ENCODE data around the gene TET3.

The TET3 gene

DNA sequence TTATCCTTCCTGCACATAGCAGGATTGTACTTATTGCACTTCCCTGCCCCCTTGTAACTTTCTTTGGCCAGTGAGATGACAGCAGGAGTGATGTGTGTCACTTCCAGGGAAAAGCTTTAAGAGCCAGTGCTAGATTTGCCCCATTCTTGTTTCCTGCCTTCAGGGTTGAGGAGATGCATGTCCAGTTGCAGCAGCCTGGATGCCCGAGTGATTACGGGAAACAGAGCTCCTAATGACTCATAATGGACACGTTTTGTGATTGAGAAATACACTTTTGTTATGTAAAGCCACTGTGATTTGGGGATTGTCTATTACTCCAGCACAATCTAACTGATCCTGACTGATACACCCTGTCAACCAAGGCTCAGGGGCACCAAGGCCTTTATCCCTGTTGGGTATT lies 5.0 kb upstream of the TET3 start:
- Histone ChIP-seq H3K4me1 (ENCODE audit: control insufficient read depth, low read length) (peaks cover 49% of the 10 kb centered on the region), H3K4me2 (ENCODE audit: low read length) (peak overlapping the region; percentile 73), H3K27ac (ENCODE audit: low read depth, low read length) (no peak overlapping the region)

DNA sequence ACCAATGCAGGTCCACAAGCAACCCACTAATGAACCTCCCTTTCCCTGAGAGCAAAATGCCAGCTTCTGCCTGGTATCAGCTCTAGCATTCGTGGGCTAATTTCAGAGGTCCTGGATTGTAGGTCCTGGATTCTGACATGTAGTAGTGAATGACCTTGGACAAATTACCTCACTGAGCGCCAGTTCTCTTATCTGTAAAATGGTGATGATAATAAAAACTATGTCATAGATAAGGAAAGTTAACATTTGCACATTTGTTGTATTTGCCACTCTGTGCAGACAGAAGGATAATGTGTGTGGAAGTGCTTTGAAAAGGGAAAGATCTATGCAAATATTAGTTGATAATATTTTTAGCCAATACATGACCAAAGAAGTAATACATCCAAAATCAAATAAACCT lies 4.1 kb upstream of the TET3 start:
- H3K79me2 ChIP-seq (ENCODE audit: control insufficient read depth, low read length): peaks cover 14% of the 10 kb centered on the region
- TF ChIP-seq EZH2phosphoT487 (IDR thresholded peaks at IDR 0.05; ENCODE audit: borderline replicate concordance, low read length): no peak
- TF ChIP-seq, protein P1, sequence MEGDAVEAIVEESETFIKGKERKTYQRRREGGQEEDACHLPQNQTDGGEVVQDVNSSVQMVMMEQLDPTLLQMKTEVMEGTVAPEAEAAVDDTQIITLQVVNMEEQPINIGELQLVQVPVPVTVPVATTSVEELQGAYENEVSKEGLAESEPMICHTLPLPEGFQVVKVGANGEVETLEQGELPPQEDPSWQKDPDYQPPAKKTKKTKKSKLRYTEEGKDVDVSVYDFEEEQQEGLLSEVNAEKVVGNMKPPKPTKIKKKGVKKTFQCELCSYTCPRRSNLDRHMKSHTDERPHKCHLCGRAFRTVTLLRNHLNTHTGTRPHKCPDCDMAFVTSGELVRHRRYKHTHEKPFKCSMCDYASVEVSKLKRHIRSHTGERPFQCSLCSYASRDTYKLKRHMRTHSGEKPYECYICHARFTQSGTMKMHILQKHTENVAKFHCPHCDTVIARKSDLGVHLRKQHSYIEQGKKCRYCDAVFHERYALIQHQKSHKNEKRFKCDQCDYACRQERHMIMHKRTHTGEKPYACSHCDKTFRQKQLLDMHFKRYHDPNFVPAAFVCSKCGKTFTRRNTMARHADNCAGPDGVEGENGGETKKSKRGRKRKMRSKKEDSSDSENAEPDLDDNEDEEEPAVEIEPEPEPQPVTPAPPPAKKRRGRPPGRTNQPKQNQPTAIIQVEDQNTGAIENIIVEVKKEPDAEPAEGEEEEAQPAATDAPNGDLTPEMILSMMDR (IDR thresholded peaks at IDR 0.05; ENCODE audit: low read depth, low read length, poor library complexity, severe bottlenecking): no peak
- no peak overlapping the region for H3K27ac ChIP-seq (ENCODE audit: low read depth, low read length)
- H3K9me2 ChIP-seq (replicated peaks; ENCODE audit: control insufficient read depth, low read length): no peaks in the 10 kb centered on the region
- H3K4me3 ChIP-seq (ENCODE audit: low read length): peak overlapping the region; percentile 71
- 0 out of 2 replicates have a peak, but pooled peaks cover 2% of the 10 kb centered on the region for H3K27me3 ChIP-seq (ENCODE audit: control insufficient read depth, low read length)
- peak overlapping the region; percentile 73 for H3K4me2 ChIP-seq (ENCODE audit: low read length)
- H3K9me3 ChIP-seq (ENCODE audit: control insufficient read depth, insufficient read depth, low read length): no peaks in the 10 kb centered on the region
- peaks cover under 1% of the 10 kb centered on the region for H3K36me3 ChIP-seq (ENCODE audit: control insufficient read depth, low read length)
- H4K20me1 ChIP-seq (ENCODE audit: control insufficient read depth, insufficient read depth, low read depth, low read length): no peaks in the 10 kb centered on the region
- peaks cover 20% of the 10 kb centered on the region for H3F3A ChIP-seq (ENCODE audit: control insufficient read depth, insufficient read depth)
- peaks cover 50% of the 10 kb centered on the region for H3K4me1 ChIP-seq (ENCODE audit: control insufficient read depth, low read length)

More for the DNA sequence above, 5.0 kb upstream of the TET3 start:
- Histone ChIP-seq H3K36me3 (ENCODE audit: control insufficient read depth, low read length) (no peaks in the 10 kb centered on the region; the same call in 1 of the 2 replicates), H3K9me3 (ENCODE audit: control insufficient read depth, insufficient read depth, low read length) (no peaks in the 10 kb centered on the region), H3K79me2 (ENCODE audit: control insufficient read depth, low read length) (peaks cover 12% of the 10 kb centered on the region), H3K4me3 (ENCODE audit: low read length) (peak overlapping the region; percentile 71), H3K27me3 (ENCODE audit: control insufficient read depth, low read length) (0 out of 2 replicates have a peak, but pooled peaks cover 2% of the 10 kb centered on the region), H4K20me1 (ENCODE audit: control insufficient read depth, insufficient read depth, low read depth, low read length) (no peaks in the 10 kb centered on the region), H3K9me2 (replicated peaks; ENCODE audit: control insufficient read depth, low read length) (no peaks in the 10 kb centered on the region), H3F3A (ENCODE audit: control insufficient read depth, insufficient read depth) (peaks cover 20% of the 10 kb centered on the region)
- TF ChIP-seq, protein P1 (IDR thresholded peaks at IDR 0.05; ENCODE audit: low read depth, low read length, poor library complexity, severe bottlenecking): no peak
- TF ChIP-seq EZH2phosphoT487 (IDR thresholded peaks at IDR 0.05; ENCODE audit: borderline replicate concordance, low read length): no peak

DNA sequence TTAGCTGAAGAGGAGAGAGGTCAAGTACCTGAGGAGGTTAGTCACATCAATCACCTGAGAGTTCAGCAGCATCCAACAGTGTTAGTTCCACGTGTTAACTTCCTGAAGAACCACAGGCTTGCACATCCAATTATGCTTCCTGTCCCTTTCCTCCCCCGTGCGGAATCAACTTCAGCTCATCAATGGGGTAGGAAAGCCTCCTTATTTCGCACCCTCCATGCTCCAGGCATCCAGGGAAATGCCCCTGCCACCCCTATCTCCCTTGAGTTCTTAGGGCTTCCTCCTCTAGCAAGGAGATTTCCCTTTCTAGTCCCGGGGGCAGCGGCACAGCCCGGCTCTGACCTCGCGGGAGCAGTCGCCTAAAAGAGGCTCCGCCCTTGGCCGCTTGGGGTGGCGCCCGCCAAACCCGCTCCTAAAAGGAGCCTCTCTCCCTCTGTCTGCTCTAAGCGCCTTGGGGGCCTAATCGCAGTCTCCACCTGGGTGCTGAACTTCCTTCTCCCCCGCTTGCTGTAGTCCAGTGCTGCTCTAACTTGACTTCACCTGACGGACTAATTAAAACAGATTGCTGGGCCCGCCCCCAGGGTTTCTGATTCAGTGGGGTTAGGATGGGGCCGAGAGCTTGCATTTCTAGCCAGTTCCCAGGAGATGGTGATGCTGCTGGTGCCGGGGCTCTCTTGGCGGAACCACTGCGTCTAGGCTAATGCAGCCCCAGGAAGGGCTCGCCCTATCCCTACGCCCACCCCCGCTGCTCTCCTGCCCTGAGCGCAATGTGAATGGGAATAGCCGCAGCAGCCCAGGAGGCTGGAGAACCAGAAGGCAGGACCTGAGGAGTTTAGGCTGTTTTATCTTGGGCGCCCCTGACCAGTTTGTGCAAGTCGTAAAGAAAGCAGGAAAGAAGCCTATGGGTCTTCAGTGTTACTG lies 3.4 kb upstream of the TET3 start:
- Histone ChIP-seq H4K20me1 (ENCODE audit: control insufficient read depth, insufficient read depth, low read depth, low read length) (no peaks in the 10 kb centered on the region), H3F3A (ENCODE audit: control insufficient read depth, insufficient read depth) (peaks cover 20% of the 10 kb centered on the region), H3K36me3 (ENCODE audit: control insufficient read depth, low read length) (peaks cover 8% of the 10 kb centered on the region), H3K27ac (ENCODE audit: low read depth, low read length) (no peak overlapping the region), H3K9me3 (ENCODE audit: control insufficient read depth, insufficient read depth, low read length) (no peaks in the 10 kb centered on the region), H3K4me2 (ENCODE audit: low read length) (peak overlapping the region; percentile 73), H3K4me3 (ENCODE audit: low read length) (peak overlapping the region; percentile 71), H3K79me2 (ENCODE audit: control insufficient read depth, low read length) (peaks cover 22% of the 10 kb centered on the region), H3K4me1 (ENCODE audit: control insufficient read depth, low read length) (peaks cover 58% of the 10 kb centered on the region), H3K9me2 (replicated peaks; ENCODE audit: control insufficient read depth, low read length) (no peaks in the 10 kb centered on the region), H3K27me3 (ENCODE audit: control insufficient read depth, low read length) (0 out of 2 replicates have a peak, but pooled peaks cover 2% of the 10 kb centered on the region)
- TF ChIP-seq EZH2phosphoT487 (IDR thresholded peaks at IDR 0.05; ENCODE audit: borderline replicate concordance, low read length): no peak
- TF ChIP-seq, protein P1 (IDR thresholded peaks at IDR 0.05; ENCODE audit: low read depth, low read length, poor library complexity, severe bottlenecking): peak; percentile 14
